Fibroblast of mammary gland (primary cell): ENCODE measurements around the gene PIK3AP1.

Source experiments
- DNase-seq: peaks from one replicate; pipeline ENCODE4 v3.0.0-alpha.2; 2010; ENCODE audit warnings: low read depth
- H3K4me3 ChIP-seq: 2 replicates; pipeline ENCODE4 v1.5.1; 2011; ENCODE audit warnings: low read depth, mild to moderate bottlenecking, low read length, moderate library complexity; ENCODE audit not compliant: control insufficient read depth
- TF ChIP-seq, protein P1 (sequence below): conservative IDR thresholded peaks from 2 replicates; pipeline ENCODE4 v1.5.1; 2011; ENCODE audit warnings: low read depth, low read length, inconsistent platforms; ENCODE audit not compliant: control insufficient read depth, insufficient read depth

Gene PIK3AP1

DNA sequence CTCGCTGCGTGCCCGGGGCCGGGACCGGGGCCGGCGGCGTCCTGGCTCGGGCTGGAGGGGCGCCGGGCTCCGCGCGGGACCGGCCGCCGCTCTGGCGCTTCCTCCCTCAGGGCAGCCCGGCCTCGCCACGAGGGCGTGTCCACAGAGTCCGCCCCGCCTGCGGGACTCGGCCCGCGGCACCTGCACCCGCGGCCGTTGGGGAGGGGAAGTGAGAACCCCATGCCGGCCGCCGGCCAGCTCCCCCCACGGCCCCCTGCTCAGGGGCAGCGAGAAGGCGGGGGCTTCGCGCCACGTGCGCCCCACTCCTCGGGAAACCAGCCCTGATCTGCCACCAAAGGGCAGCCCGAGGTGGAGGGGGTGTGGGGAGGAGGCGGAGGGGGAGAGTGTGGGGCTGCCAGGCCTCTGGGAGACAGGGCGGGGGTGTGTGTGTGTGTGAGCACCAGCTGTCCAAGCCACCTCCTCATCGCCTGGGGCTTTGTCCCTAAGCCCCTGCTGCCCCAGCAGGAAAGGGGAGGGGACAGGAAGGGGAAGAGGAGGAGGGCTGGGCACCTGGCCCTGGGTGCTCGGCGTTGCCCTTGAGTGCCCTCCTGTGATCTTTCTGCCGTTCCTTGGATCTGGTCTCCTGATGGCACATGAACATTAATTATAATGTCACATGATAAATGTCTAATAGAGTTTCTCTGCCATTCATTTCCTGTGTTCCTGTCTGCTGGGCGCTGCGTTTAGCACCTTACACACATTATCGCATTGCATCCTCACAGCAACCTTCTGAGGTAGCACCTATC is at the start of gene PIK3AP1:
Gene PIK3AP1, minus strand, starts transcription at position 93 of the 785 bp plus-strand sequence. CDS start 120 bp downstream, outside the sequence.
- peak within 1 kb of the TSS; percentile 4 for H3K4me3 ChIP-seq
- TF ChIP-seq, protein P1, sequence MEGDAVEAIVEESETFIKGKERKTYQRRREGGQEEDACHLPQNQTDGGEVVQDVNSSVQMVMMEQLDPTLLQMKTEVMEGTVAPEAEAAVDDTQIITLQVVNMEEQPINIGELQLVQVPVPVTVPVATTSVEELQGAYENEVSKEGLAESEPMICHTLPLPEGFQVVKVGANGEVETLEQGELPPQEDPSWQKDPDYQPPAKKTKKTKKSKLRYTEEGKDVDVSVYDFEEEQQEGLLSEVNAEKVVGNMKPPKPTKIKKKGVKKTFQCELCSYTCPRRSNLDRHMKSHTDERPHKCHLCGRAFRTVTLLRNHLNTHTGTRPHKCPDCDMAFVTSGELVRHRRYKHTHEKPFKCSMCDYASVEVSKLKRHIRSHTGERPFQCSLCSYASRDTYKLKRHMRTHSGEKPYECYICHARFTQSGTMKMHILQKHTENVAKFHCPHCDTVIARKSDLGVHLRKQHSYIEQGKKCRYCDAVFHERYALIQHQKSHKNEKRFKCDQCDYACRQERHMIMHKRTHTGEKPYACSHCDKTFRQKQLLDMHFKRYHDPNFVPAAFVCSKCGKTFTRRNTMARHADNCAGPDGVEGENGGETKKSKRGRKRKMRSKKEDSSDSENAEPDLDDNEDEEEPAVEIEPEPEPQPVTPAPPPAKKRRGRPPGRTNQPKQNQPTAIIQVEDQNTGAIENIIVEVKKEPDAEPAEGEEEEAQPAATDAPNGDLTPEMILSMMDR, result no peak
- DNase-seq, result no peak

- TF ChIP-seq, protein P1, result no peak
- no peak overlapping the region for H3K4me3 ChIP-seq
- DNase-seq, result no peak
Measured at GRCh38 chr10:96768136-96768535, 47.8 kb upstream of the PIK3AP1 start.

DNA sequence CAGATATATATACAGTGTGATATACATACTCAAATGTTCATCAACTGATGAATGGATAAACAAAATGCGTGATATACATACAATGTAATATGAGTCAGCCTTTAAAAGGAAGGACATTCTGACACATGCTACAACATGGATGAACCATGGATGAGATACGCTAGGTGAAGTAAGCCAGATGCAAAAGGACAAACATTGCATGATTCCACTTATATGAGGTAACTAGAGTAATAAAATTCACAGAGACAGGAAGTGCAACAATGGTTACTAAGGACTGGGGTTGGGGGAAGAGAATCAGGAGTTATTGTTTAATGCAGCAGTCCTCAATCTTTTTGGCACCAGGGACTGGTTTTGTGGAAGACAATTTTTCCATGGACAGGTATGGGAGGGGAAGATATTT is 47.3 kb upstream of the PIK3AP1 start:
- TF ChIP-seq, protein P1, result no peak
- no peak for DNase-seq
- H3K4me3 ChIP-seq, result no peak overlapping the region

DNA sequence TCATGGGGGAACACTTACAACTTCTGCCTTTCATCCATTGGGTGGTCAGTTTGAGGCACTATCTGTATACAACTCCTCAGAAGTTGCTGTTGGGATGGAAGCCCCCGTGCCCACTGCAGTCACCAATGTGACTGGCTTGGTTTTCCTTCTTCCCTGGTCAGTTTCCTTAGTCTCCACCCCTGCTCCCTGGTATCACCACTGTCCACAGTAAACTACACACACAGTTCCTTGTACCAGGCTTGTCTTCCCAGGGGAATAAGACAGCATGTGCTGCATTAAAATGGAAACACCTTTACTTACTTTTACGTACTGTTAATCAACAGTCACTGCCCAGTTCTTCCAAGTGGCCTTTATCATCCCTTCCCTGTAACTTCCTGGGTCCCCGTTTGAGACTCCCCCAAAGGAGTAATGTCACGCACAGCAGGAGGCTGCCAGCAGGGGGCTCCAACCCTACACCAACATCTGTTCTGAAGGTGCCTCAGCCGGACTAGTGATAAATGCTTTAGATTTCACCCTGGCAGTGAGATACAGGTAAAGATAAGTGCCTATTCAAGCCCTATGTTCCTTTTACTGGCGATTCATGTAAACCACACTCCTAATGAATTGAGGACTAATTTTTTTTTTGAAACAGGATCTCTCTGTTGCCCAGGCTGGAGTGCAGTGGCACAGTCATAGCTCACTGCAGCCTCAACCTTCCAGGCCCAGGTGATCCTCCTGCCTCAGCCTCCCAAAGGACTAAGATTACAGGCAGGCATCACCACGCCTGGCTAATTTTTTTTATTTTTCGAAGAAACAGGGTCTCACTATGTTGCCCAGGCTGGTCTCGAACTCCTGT is 45.3 kb upstream of the PIK3AP1 start:
- H3K4me3 ChIP-seq, result no peak overlapping the region
- peak; percentile 52 for DNase-seq
- TF ChIP-seq, protein P1, result peak; percentile 91

- DNase-seq, result no peak
- TF ChIP-seq, protein P1, result no peak
- no peak overlapping the region for H3K4me3 ChIP-seq
Measured at GRCh38 chr10:96764425-96765060, 44.2 kb upstream of the PIK3AP1 start.

DNA sequence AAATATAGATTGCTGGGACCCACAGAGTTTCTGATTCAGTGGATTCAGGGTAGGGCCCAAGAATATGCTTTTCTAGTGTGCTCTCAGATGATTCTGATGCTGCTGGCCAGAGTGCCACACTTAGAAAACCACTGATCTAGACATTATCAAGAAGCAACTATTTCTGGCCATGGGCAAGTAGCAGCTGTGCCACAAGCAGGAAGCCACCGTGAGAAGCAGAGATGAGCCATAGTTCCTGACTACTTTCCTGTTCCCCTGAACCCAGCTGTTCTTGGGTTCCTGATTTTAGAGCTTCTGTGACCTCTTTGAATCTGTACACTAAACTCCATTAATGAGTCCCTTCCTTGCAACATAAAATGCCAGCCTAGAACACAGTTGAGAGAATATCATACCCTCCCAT is 38.1 kb upstream of the PIK3AP1 start:
- H3K4me3 ChIP-seq, result no peak overlapping the region
- TF ChIP-seq, protein P1, result no peak
- DNase-seq, result no peak
